HCT116 (cell line): Measurements from ENCODE around the gene NRCAM. TPM values are rescaled to one million over a fixed set of nuclear protein-coding genes. Genes with fewer than 3 reads are reported as not detected.
"Not testable (repeated sequence)": the region's sequence is repeated elsewhere in the genome, so short reads cannot be mapped to it uniquely, and the experiment has no call there.

Experiments used
- ATAC-seq: fragments of 200-7000 bp; cut with Tn5 transposase; 2 replicates; pipeline ENCODE4 v1.9.1; 2020; ENCODE audit warnings: mild to moderate bottlenecking, moderate library complexity
- BruUV-seq: library from RNA; stranded (reverse); fragments of 400-500 nt; replicated peaks from 2 replicates; lab custom pipeline; 2021; lab: Mats Ljungman, UMichigan
- CTCF ChIA-PET: fragments of 300-600 bp; sonication (Branson Sonifier 250); formaldehyde crosslinking; loops from one replicate; lab custom pipeline; 2021; ENCODE audit warnings: antibody characterized with exemption; lab: Charles Lee
- POLR2A ChIA-PET: fragments of 300-600, 350-600 bp; sonication (Branson Sonifier 250); formaldehyde crosslinking; loops from one replicate; lab custom pipeline; 2021; ENCODE audit warnings: antibody characterized with exemption; lab: Charles Lee
- RAD21 ChIA-PET, 2 experiments: fragments of 300-600 bp; sonication (Branson Sonifier 250); formaldehyde crosslinking; loops; one replicate each; lab custom pipeline; 2023; ENCODE audit warnings: low total read pairs in 2 of 2; ENCODE audit not compliant: uncharacterized antibody in 2 of 2, unreplicated experiment in 2 of 2, low non-redundant PET in 1 of 2; lab: Charles Lee
- DNase-seq: peaks from one replicate; pipeline ENCODE4 v3.0.0-alpha.2; 2010; ENCODE audit warnings: low read depth, low spot score
- H2AFZ ChIP-seq: fragments of 200-600 bp; shearing (Covaris generic), sonication (generic); 2 replicates; pipeline ENCODE4 v1.6.1; 2017; ENCODE audit warnings: low read depth, mixed run types, mixed read lengths, antibody characterized with exemption, low read length; ENCODE audit not compliant: poor library complexity, severe bottlenecking
- H3K27ac ChIP-seq: 2 replicates; pipeline ENCODE4 v1.5.1; 2012; ENCODE audit warnings: low read depth, low read length
- H3K27me3 ChIP-seq: fragments of 200-600 bp; sonication (generic); 2 replicates; pipeline ENCODE4 v1.6.1; 2016; ENCODE audit warnings: mixed run types, low read length, mixed read lengths; ENCODE audit not compliant: insufficient read depth
- H3K36me3 ChIP-seq, 2 experiments: fragments of 200-500 bp in 1 of 2; fragments of 200-600 bp in 1 of 2; sonication (Bioruptor generic) in 1 of 2; sonication (generic) in 1 of 2; 2 replicates each; pipeline versions ENCODE4 v1.5.1 to v1.6.1; 2014 to 2016; ENCODE audit warnings: low read length in 2 of 2, inconsistent platforms in 1 of 2, mixed read lengths in 1 of 2, mixed run types in 1 of 2; ENCODE audit not compliant: insufficient read depth in 2 of 2, control insufficient read depth in 1 of 2
- H3K4me1 ChIP-seq, 2 experiments: fragments of 200-600 bp in 1 of 2; sonication (generic) in 1 of 2; 2 replicates each; pipeline versions ENCODE4 v1.5.1 to v1.6.1; 2012 to 2017; ENCODE audit warnings: low read length in 2 of 2, inconsistent platforms in 1 of 2, mild to moderate bottlenecking in 1 of 2, mixed read lengths in 1 of 2, mixed run types in 1 of 2, moderate library complexity in 1 of 2; ENCODE audit not compliant: insufficient read depth in 2 of 2, control insufficient read depth in 1 of 2
- H3K4me2 ChIP-seq: fragments of 200-600 bp; sonication (generic); 2 replicates; pipeline ENCODE4 v1.6.1; 2017; ENCODE audit warnings: mixed run types, low read length, mixed read lengths
- H3K4me3 ChIP-seq, 2 experiments: fragments of 200-600 bp in 1 of 2; sonication (generic) in 1 of 2; replicated peaks in 1 of 2; 2 replicates each; pipeline ENCODE4 v1.5.1; 2011 to 2016; ENCODE audit warnings: low read length in 2 of 2, control low read depth in 1 of 2, low read depth in 1 of 2, mild to moderate bottlenecking in 1 of 2, mixed read lengths in 1 of 2, mixed run types in 1 of 2
- H3K79me2 ChIP-seq: fragments of 200-600 bp; sonication (generic); 2 replicates; pipeline ENCODE4 v1.6.1; 2017; ENCODE audit warnings: mild to moderate bottlenecking, mixed run types, low read length, moderate library complexity, mixed read lengths; ENCODE audit not compliant: insufficient read depth
- H3K9ac ChIP-seq: fragments of 200-600 bp; sonication (generic); 2 replicates; pipeline ENCODE4 v1.6.1; 2016; ENCODE audit warnings: low read length, mixed read lengths
- H3K9me2 ChIP-seq: fragments of 200-600 bp; sonication (generic), shearing (Covaris generic); 2 replicates; pipeline ENCODE4 v1.6.1; 2017; ENCODE audit warnings: mixed run types, mild to moderate bottlenecking, moderate library complexity; ENCODE audit not compliant: insufficient read depth
- H3K9me3 ChIP-seq, 2 experiments: fragments of 200-500 bp in 1 of 2; fragments of 200-600 bp in 1 of 2; sonication (Bioruptor generic) in 1 of 2; sonication (generic) in 1 of 2; 2 replicates each; pipeline ENCODE4 v1.6.1; 2014 to 2017; ENCODE audit warnings: low read length in 2 of 2, mixed read lengths in 2 of 2, inconsistent platforms in 1 of 2, low read depth in 1 of 2, mild to moderate bottlenecking in 1 of 2, mixed run types in 1 of 2, moderate library complexity in 1 of 2; ENCODE audit not compliant: control insufficient read depth in 1 of 2, insufficient read depth in 1 of 2
- H4K20me1 ChIP-seq: fragments of 200-600 bp; sonication (generic), shearing (Covaris generic); 2 replicates; pipeline ENCODE4 v1.6.1; 2017; ENCODE audit warnings: mixed run types, mild to moderate bottlenecking, moderate library complexity; ENCODE audit not compliant: insufficient read depth
- CEBPB ChIP-seq: IDR thresholded peaks from 2 replicates; pipeline ENCODE4 v1.6.1; 2012; ENCODE audit warnings: low read depth
- EGR1 ChIP-seq: IDR thresholded peaks from 2 replicates; pipeline ENCODE4 v1.6.1; 2012; ENCODE audit warnings: low read depth
- RAD21 ChIP-seq: IDR thresholded peaks from 2 replicates; pipeline ENCODE4 v1.6.1; 2012; ENCODE audit warnings: low read depth, mild to moderate bottlenecking
- SP1 ChIP-seq: IDR thresholded peaks from 2 replicates; pipeline ENCODE4 v1.6.1; 2012; ENCODE audit warnings: low read depth
- SRF ChIP-seq: IDR thresholded peaks from 2 replicates; pipeline ENCODE4 v1.6.1; 2012; ENCODE audit warnings: low read depth
- YY1 ChIP-seq: IDR thresholded peaks from 2 replicates; pipeline ENCODE4 v1.6.1; 2011; ENCODE audit warnings: low read length, low read depth, moderate library complexity, mild to moderate bottlenecking; ENCODE audit not compliant: insufficient replicate concordance; ENCODE audit errors: extremely low read depth
- ZFX ChIP-seq: fragments of 450-650 bp; IDR thresholded peaks from 2 replicates; pipeline ENCODE4 v1.6.1; 2017
- intact Hi-C: fragments of 100-400 bp; cut with micrococcal nuclease; formaldehyde crosslinking; loops from 2 replicates; pipeline ENCODE4 v1.10.0; 2022
- total RNA-seq: library from RNA; stranded (reverse); gene quantifications from one replicate; pipeline ENCODE4 v1.2.1, GENCODE V29; 2021; ENCODE audit not compliant: unreplicated experiment
- TF ChIP-seq, protein P1 (sequence below): IDR thresholded peaks from 2 replicates; pipeline ENCODE4 v1.6.1; 2012

Gene NRCAM
- total RNA-seq, 1 experiment from 2014 or later: 0.15 TPM

DNA sequence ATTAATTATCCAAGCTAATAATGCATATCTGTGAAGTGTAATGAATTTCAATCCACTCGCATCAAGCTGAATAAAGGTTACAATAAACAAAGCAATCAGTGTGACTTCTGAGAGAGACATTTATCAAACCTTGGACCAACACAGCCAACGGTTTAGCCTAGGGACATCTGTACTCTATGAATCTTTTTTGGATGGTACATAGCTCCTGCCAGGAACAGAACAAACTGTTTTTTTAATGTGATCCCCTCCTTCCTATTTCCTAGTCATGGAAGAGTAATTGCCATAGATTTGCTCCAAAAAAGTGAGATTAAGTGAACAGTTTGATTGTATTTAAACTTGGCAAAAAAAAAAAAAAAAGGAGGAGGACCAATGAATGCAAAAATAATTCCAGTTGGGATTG lies 11.2 kb upstream of the NRCAM start:
- Histone ChIP-seq H3K79me2 (no peaks in the 10 kb centered on the region), H3K9me2 (no peaks in the 10 kb centered on the region), H4K20me1 (no peaks in the 10 kb centered on the region), H3K4me1 (no peaks in the 10 kb centered on the region), H3K36me3 (no peaks in the 10 kb centered on the region), H3K27ac (no peak overlapping the region), H2AFZ (no peak overlapping the region), H3K9me3 (no peaks in the 10 kb centered on the region), H3K4me2 (no peak overlapping the region), H3K27me3 (no peaks in the 10 kb centered on the region), H3K9ac (no peak overlapping the region), H3K4me3 (no peak overlapping the region)
- ChIA-PET POLR2A (no interaction called here), RAD21 (no interaction called here), CTCF (no interaction called here)
- ATAC-seq (no peak), DNase-seq (no peak)
- intact Hi-C loops: no loop called here
- no peak for TF ChIP-seq CEBPB
- TF ChIP-seq EGR1: no peak
- TF ChIP-seq SRF: no peak
- TF ChIP-seq, protein P1, sequence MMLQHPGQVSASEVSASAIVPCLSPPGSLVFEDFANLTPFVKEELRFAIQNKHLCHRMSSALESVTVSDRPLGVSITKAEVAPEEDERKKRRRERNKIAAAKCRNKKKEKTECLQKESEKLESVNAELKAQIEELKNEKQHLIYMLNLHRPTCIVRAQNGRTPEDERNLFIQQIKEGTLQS: no peak
- TF ChIP-seq SP1: no peak
- TF ChIP-seq RAD21: no peak
- no peak for TF ChIP-seq YY1
- TF ChIP-seq ZFX: no peak
- no TSS peak for BruUV-seq

DNA sequence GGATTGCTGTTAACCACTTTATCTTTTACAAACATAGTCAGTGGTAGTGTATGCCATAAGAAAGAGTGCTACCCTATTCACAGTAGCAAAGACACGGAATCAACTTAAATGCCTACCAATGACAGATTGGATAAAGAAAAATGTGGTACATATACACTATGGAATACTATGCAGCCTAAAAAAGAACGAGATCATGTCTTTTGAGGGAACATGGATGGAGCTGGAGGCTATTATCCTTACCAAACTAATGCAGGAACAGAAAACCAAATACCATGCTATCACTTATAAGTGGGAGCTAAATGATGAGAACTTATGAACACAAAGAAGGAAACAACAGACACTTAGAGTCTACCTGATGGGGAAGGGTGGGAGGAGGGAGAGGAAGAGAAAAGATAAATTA lies 10.1 kb upstream of the NRCAM start:
- intact Hi-C loops, H3K27ac ChIP-seq, POLR2A ChIA-PET, H4K20me1 ChIP-seq, H3K27me3 ChIP-seq, H3K4me2 ChIP-seq, H3K9me3 ChIP-seq, DNase-seq, H2AFZ ChIP-seq, H3K9me2 ChIP-seq, RAD21 ChIA-PET, H3K4me3 ChIP-seq, H3K9ac ChIP-seq, H3K36me3 ChIP-seq, BruUV-seq, H3K4me1 ChIP-seq, ATAC-seq, H3K79me2 ChIP-seq: not testable (repeated sequence)
- CTCF ChIA-PET: interaction anchor here (1.2 kb wide), 1 partner anchor 31 kb away, joined by 4 read pairs; no protein-coding TSS in a partner anchor
